Measurements from ENCODE around the gene PKD1.
A peak's percentile ranks its signal among the peaks of the same experiment; 100 is the strongest.

DNA sequence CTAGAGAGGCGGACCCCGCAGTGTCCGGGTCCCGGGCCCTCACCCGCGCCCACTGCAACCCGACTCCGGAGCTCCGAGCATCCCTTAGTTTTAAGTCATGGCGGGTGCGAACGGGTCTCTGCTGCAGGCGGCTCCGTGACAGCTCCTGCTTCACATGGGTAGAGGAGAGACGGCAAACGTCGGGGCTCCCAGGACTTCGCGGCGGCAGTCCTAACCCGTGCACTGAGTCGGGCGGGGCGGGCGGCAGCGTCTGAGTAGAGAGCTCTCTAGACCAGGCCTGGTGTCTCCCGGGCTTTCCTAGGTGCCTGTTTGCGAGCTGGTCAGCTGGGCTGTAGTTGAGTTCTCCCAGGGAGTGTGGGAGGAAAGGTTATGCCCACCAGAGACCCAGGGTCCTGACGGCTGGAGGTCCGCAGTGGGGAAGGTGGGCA is 87.6 kb downstream of the PKD1 start:
- TF ChIP-seq, protein P1, sequence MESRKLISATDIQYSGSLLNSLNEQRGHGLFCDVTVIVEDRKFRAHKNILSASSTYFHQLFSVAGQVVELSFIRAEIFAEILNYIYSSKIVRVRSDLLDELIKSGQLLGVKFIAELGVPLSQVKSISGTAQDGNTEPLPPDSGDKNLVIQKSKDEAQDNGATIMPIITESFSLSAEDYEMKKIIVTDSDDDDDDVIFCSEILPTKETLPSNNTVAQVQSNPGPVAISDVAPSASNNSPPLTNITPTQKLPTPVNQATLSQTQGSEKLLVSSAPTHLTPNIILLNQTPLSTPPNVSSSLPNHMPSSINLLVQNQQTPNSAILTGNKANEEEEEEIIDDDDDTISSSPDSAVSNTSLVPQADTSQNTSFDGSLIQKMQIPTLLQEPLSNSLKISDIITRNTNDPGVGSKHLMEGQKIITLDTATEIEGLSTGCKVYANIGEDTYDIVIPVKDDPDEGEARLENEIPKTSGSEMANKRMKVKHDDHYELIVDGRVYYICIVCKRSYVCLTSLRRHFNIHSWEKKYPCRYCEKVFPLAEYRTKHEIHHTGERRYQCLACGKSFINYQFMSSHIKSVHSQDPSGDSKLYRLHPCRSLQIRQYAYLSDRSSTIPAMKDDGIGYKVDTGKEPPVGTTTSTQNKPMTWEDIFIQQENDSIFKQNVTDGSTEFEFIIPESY (IDR thresholded peaks at IDR 0.05; ENCODE audit: extremely low read depth, insufficient replicate concordance, low read length): no peak
- TF ChIP-seq SRF (IDR thresholded peaks at IDR 0.05; ENCODE audit: low read depth) (no peak), POLR2AphosphoS5 (IDR thresholded peaks at IDR 0.05; ENCODE audit: low read depth, low read length) (no peak), ZFX (IDR thresholded peaks at IDR 0.05) (peak; percentile 36; the same call in 1 of the 2 replicates), CBX3 (IDR thresholded peaks at IDR 0.05; ENCODE audit: low read depth) (no peak), POLR2A (IDR thresholded peaks at IDR 0.05; ENCODE audit: borderline replicate concordance, extremely low read depth, insufficient read depth, insufficient read length) (no peak), YY1 (IDR thresholded peaks at IDR 0.05; ENCODE audit: extremely low read depth, insufficient replicate concordance, low read depth, low read length) (no peak), TCF7L2 (IDR thresholded peaks at IDR 0.05; ENCODE audit: borderline replicate concordance, extremely low read depth, insufficient read depth, insufficient read length) (no peak)
- TF ChIP-seq, protein P2, sequence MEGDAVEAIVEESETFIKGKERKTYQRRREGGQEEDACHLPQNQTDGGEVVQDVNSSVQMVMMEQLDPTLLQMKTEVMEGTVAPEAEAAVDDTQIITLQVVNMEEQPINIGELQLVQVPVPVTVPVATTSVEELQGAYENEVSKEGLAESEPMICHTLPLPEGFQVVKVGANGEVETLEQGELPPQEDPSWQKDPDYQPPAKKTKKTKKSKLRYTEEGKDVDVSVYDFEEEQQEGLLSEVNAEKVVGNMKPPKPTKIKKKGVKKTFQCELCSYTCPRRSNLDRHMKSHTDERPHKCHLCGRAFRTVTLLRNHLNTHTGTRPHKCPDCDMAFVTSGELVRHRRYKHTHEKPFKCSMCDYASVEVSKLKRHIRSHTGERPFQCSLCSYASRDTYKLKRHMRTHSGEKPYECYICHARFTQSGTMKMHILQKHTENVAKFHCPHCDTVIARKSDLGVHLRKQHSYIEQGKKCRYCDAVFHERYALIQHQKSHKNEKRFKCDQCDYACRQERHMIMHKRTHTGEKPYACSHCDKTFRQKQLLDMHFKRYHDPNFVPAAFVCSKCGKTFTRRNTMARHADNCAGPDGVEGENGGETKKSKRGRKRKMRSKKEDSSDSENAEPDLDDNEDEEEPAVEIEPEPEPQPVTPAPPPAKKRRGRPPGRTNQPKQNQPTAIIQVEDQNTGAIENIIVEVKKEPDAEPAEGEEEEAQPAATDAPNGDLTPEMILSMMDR (IDR thresholded peaks at IDR 0.05 in 2 of 3, conservative IDR thresholded peaks at IDR 0.05 in 1 of 3; ENCODE audit: borderline replicate concordance in 1 of 3, insufficient read depth in 1 of 3, low read depth in 2 of 3, low read length in 2 of 3): no peak
- TF ChIP-seq, protein P3, sequence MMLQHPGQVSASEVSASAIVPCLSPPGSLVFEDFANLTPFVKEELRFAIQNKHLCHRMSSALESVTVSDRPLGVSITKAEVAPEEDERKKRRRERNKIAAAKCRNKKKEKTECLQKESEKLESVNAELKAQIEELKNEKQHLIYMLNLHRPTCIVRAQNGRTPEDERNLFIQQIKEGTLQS (IDR thresholded peaks at IDR 0.05): no peak

All from HCT116 (cell line).